ENCODE measurements around the gene LAMB3. TPM values are rescaled to one million over a fixed set of nuclear protein-coding genes. Genes with fewer than 3 reads are reported as not detected.

Gene LAMB3
- total RNA-seq, 1 donor from 2014 or later, result 12.5 TPM

- peaks cover 4% of the 10 kb centered on the region for H3K4me1 Mint-ChIP-seq (ENCODE audit: low read depth)
- DNase-seq (ENCODE audit: low spot score, unreplicated experiment), result no peak
- no peaks in the 10 kb centered on the region for H3K9me3 Mint-ChIP-seq (ENCODE audit: low read depth)
- H3K27me3 Mint-ChIP-seq, result peaks cover 7% of the 10 kb centered on the region
- H3K36me3 Mint-ChIP-seq (ENCODE audit: insufficient read depth), result peaks cover 3% of the 10 kb centered on the region
- TF ChIP-seq CTCF (IDR thresholded peaks at IDR 0.05; ENCODE audit: unreplicated experiment), result no peak
- H3K4me3 Mint-ChIP-seq (ENCODE audit: low read depth), result no peak overlapping the region
- no peak overlapping the region for H3K27ac Mint-ChIP-seq
Observed at GRCh38 chr1:209642816-209643215, 9.4 kb downstream of the LAMB3 start.

- H3K4me3 Mint-ChIP-seq (ENCODE audit: low read depth), result no peak overlapping the region
- peaks cover 7% of the 10 kb centered on the region for H3K27me3 Mint-ChIP-seq
- peak overlapping the region; percentile 50 for H3K27ac Mint-ChIP-seq
- no peaks in the 10 kb centered on the region for H3K9me3 Mint-ChIP-seq (ENCODE audit: low read depth)
- peaks cover 4% of the 10 kb centered on the region for H3K4me1 Mint-ChIP-seq (ENCODE audit: low read depth)
- TF ChIP-seq CTCF (IDR thresholded peaks at IDR 0.05; ENCODE audit: unreplicated experiment), result no peak
- H3K36me3 Mint-ChIP-seq (ENCODE audit: insufficient read depth), result peaks cover 3% of the 10 kb centered on the region
- no peak for DNase-seq (ENCODE audit: low spot score, unreplicated experiment)
Observed at GRCh38 chr1:209641832-209642172, 10.4 kb downstream of the LAMB3 start.

GRCh38 chr1:209635850-209636249 lies 16.4 kb downstream of the LAMB3 start:
- Mint-ChIP-seq H3K9me3 (ENCODE audit: low read depth) (no peaks in the 10 kb centered on the region), H3K27me3 (peaks cover 9% of the 10 kb centered on the region), H3K4me3 (ENCODE audit: low read depth) (no peak overlapping the region), H3K36me3 (ENCODE audit: insufficient read depth) (no peaks in the 10 kb centered on the region), H3K4me1 (ENCODE audit: low read depth) (no peaks in the 10 kb centered on the region), H3K27ac (no peak overlapping the region)
- DNase-seq (ENCODE audit: low spot score, unreplicated experiment), result no peak
- no peak for TF ChIP-seq CTCF (IDR thresholded peaks at IDR 0.05; ENCODE audit: unreplicated experiment)

- Mint-ChIP-seq H3K9me3 (ENCODE audit: low read depth) (no peaks in the 10 kb centered on the region), H3K27ac (no peak overlapping the region), H3K27me3 (peaks cover 12% of the 10 kb centered on the region), H3K36me3 (ENCODE audit: insufficient read depth) (no peaks in the 10 kb centered on the region), H3K4me3 (ENCODE audit: low read depth) (no peak overlapping the region), H3K4me1 (ENCODE audit: low read depth) (no peaks in the 10 kb centered on the region)
- no peak for TF ChIP-seq CTCF (IDR thresholded peaks at IDR 0.05; ENCODE audit: unreplicated experiment)
- no peak for DNase-seq (ENCODE audit: low spot score, unreplicated experiment)
Observed at GRCh38 chr1:209634005-209634737, 18.1 kb downstream of the LAMB3 start.

- no peaks in the 10 kb centered on the region for H3K4me1 Mint-ChIP-seq (ENCODE audit: low read depth)
- H3K36me3 Mint-ChIP-seq (ENCODE audit: insufficient read depth), result no peaks in the 10 kb centered on the region
- H3K9me3 Mint-ChIP-seq (ENCODE audit: low read depth), result no peaks in the 10 kb centered on the region
- no peak overlapping the region for H3K27ac Mint-ChIP-seq
- H3K27me3 Mint-ChIP-seq, result peaks cover 13% of the 10 kb centered on the region
- no peak for TF ChIP-seq CTCF (IDR thresholded peaks at IDR 0.05; ENCODE audit: unreplicated experiment)
- no peak for DNase-seq (ENCODE audit: low spot score, unreplicated experiment)
- no peak overlapping the region for H3K4me3 Mint-ChIP-seq (ENCODE audit: low read depth)
Observed at GRCh38 chr1:209633335-209633997, 18.8 kb downstream of the LAMB3 start.

Measured in progenitor cell of endocrine pancreas (in vitro differentiated cells).